Measurements from ENCODE around the gene ITGB4. TPM values are rescaled to one million over a fixed set of nuclear protein-coding genes. Genes with fewer than 3 reads are reported as not detected.

The ITGB4 gene
- total RNA-seq, 1 experiment from 2014 or later, result 568 TPM

GRCh38 chr17:75689441-75689873, 31.8 kb upstream of the ITGB4 start:
- H3K9me2 ChIP-seq (ENCODE audit: insufficient read depth), result no peaks in the 10 kb centered on the region
- H3K4me1 ChIP-seq (ENCODE audit: control insufficient read depth in 1 of 2, insufficient read depth in 2 of 2, low read length in 2 of 2), result peaks cover 66 to 99% of the 10 kb centered on the region in 2 experiments
- intact Hi-C loops (cut with micrococcal nuclease), result no loop called here
- H3K27ac ChIP-seq (ENCODE audit: low read depth, low read length), result no peak overlapping the region; the same call in 1 of the 2 replicates
- ATAC-seq (no peak), DNase-seq (ENCODE audit: low read depth, low spot score) (no peak)
- POLR2A ChIA-PET, result interaction anchor here (1.4 kb wide), 1 partner anchor 91 kb away, joined by 4 read pairs; no protein-coding TSS in a partner anchor
- RAD21 ChIA-PET (ENCODE audit: low non-redundant PET in 1 of 2, low total read pairs in 2 of 2, uncharacterized antibody in 2 of 2, unreplicated experiment in 2 of 2), result no interaction called here
- peak overlapping the region; percentile 12; the same call in 1 of the 2 replicates for H3K9ac ChIP-seq (ENCODE audit: low read length)
- no peak overlapping the region for H3K4me3 ChIP-seq (replicated peaks in 1 of 2; ENCODE audit: low read depth in 1 of 2, low read length in 2 of 2)
- H2AFZ ChIP-seq (ENCODE audit: low read depth, low read length, poor library complexity, severe bottlenecking), result no peak overlapping the region
- no peaks in the 10 kb centered on the region for H3K9me3 ChIP-seq (ENCODE audit: control insufficient read depth in 1 of 2, insufficient read depth in 1 of 2, low read depth in 1 of 2, low read length in 2 of 2)
- H3K79me2 ChIP-seq (ENCODE audit: insufficient read depth, low read length), result peaks cover 99% of the 10 kb centered on the region
- H3K27me3 ChIP-seq (ENCODE audit: insufficient read depth, low read length), result no peaks in the 10 kb centered on the region
- peak overlapping the region; percentile 34 for H3K4me2 ChIP-seq (ENCODE audit: low read length)
- H3K36me3 ChIP-seq (ENCODE audit: control insufficient read depth in 1 of 2, insufficient read depth in 2 of 2, low read length in 2 of 2), result peaks cover 0 to 20% of the 10 kb centered on the region in 2 experiments; a peak in 1 of 4 replicates
- BruUV-seq (replicated peaks), result no TSS peak
- CTCF ChIA-PET, result interaction anchor here (0.8 to 1.9 kb wide), 3 partner anchors 15 to 58 kb away, joined by 3 to 7 read pairs (median 4); partner anchors contain the start of gene SMIM5
- no peak for TF ChIP-seq ATF3 (IDR thresholded peaks at IDR 0.05)
- no peak for TF ChIP-seq YY1 (IDR thresholded peaks at IDR 0.05; ENCODE audit: extremely low read depth, insufficient replicate concordance, low read depth, low read length)
- peak; percentile 17; the same call in 1 of the 2 replicates for TF ChIP-seq FOSL1 (IDR thresholded peaks at IDR 0.05; ENCODE audit: low read depth)
- TF ChIP-seq POLR2A (IDR thresholded peaks at IDR 0.05; ENCODE audit: borderline replicate concordance, extremely low read depth, insufficient read depth, insufficient read length), result no peak
- no peak for TF ChIP-seq CTCF (IDR thresholded peaks at IDR 0.05 in 2 of 3, conservative IDR thresholded peaks at IDR 0.05 in 1 of 3; ENCODE audit: borderline replicate concordance in 1 of 3, insufficient read depth in 1 of 3, low read depth in 2 of 3, low read length in 2 of 3)
- TF ChIP-seq ZFX (IDR thresholded peaks at IDR 0.05), result no peak
- TF ChIP-seq SRF (IDR thresholded peaks at IDR 0.05; ENCODE audit: low read depth), result no peak
- no peaks in the 10 kb centered on the region for H4K20me1 ChIP-seq (ENCODE audit: insufficient read depth)
